Fibroblast of upper back skin (primary cell): Measurements from ENCODE around the gene RDH8.

ENCODE experiments used
- DNase-seq: peaks from one replicate; pipeline ENCODE4 v3.0.0-alpha.2; 2013

Gene RDH8, protein sequence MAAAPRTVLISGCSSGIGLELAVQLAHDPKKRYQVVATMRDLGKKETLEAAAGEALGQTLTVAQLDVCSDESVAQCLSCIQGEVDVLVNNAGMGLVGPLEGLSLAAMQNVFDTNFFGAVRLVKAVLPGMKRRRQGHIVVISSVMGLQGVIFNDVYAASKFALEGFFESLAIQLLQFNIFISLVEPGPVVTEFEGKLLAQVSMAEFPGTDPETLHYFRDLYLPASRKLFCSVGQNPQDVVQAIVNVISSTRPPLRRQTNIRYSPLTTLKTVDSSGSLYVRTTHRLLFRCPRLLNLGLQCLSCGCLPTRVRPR

DNA sequence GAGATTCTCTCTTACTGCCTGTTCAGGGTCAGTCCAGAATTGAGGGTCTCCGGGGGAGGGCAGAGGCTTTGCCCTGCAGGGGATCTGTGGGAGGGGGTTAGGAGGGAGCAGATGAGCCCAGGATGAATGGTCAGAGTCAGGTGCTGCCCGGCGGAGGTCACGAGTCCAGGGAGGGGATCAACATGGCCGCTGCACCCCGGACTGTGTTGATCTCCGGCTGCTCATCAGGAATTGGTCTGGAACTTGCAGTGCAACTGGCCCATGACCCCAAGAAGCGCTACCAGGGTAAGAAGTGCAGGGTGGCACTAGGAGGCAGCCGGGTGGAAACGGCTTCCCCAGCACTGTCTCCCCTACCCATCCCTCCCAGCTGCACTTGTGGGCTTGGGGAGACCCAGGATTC lies at the start of gene RDH8:
TSS of gene RDH8 (plus strand) at position 168 of the 400 bp plus-strand sequence. CDS start at position 183, 15 bp downstream.
- DNase-seq: no peak

DNA sequence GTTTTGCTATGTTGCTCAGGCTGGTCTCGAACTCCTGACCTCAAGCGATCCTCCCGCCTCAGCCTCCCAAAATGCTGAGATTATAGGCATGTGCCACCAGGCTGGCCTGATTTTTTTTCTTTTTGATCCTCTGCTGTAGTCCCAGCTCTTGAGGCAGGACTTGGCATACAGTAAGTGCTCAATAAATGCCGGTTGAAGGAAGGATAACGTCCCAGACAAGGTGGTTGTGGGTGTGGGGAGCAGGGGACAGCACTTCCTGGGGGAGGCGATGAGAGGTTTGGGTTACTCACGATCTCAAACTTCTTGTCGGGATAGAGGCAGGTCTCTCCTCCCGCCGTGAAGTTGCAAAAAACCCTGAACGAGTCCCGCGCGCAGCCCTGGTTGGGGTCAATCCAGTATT lies 47.3 kb upstream of the RDH8 start:
- no peak for DNase-seq

DNA sequence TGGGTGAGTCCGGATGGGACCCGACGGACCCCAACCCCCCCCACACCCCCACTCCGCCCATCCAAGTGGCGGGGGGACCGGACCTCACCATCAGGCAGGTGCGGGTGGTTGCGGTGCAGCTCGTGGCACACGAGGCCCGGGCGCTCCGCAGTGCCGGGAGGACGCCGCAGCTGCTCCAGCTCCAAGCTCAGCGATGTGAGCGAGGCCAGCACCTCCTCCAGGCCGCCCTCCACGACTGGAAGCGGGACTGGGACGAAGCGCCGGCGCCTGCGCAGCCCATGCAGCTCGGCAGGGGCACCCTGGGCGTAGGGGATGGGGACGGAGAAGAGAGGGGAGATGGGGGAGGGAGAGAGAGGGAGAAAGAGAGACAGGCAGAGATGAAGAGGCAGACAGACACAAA lies 46.8 kb upstream of the RDH8 start:
- DNase-seq: no peak

DNA sequence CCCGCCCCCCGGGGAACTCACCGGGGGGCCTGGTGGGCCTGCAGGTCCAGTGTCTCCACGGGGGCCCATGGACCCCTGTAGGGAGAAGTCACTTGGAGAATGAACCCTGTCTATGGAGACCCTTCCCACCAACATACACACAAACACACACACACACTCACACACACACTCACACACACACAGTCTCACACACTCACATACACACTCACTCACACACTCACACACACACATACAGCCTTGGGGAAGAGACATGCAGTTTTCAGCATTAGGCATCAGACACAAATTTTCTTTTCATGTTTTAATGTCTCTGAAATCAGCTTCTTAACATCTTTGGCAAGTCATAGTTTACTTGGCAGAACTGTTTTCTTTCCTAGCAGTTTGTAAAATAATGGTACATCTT lies 46.0 kb upstream of the RDH8 start:
- DNase-seq: no peak

DNA sequence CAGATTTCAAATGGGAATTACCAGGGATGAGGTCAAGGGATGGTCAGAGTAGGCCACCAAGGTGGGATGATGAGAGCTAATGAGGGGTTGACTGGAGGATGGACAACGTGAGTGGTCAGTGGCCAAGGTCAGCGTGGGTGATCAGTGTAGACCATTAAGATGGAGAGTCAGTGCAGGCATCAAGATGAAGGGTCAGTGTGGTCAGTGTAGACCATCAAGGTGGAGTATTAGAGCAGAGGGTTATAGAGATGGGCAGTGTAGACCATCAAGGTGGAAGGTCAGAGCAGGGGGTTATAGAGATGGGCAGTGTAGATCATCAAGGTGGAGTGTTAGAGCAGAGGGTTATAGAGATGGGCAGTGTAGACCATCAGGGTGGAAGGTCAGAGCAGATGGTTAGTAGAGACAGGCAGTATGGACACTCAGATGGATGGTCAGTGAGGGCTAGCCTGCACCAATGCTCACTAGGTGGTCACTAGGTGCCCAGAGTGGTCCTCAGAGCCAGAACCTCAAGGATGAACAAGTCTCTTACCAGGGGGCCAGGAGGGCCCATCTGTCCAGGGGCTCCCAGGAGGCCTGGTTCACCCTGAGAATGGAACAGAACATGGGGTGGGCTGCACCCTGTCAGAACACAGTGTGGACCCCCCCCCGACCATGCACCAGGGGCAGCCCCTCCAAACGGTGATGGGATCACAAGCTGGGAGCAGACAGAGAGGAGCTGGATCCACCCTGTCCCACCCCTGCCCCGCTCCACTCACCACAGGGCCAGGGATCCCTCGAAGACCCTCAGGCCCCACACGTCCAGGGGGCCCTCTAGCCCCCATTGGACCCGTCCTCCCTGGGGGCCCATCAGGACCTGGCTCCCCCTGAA lies 44.2 kb upstream of the RDH8 start:
- DNase-seq: no peak

DNA sequence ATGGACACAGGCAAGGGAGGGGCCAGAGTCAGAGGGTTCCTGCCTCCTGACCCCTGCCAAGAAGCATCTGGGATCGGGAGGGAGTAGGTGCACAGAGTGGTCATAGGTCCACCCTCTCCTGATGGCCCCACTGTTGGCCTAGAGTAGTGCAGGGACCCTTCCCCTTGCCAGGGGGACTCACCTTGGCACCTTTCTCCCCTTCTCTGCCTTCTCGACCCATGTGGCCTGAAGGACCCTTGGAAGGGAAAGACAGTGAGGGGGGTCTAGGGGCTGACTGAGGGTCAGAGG lies 43.7 kb upstream of the RDH8 start:
- no peak for DNase-seq

DNA sequence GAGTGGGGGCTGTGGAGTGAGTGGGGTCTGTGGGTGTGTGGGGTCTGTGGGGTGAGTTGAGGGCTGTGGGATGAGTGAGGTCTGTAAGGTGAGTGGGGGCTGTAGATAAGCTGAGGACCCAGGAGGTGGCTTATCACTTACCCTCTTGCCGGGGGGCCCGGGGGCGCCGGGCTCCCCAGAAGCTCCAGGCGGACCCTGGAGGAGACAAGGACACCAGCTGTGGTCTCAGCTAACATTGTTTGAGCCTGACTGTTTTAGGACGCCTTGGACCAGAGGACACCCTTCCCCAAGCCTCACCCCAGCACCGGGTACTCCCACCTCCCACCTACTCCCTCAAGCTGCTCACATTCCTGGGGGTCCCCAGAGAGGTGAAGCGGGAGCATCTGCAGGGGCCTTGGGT lies 42.8 kb upstream of the RDH8 start:
- no peak for DNase-seq

DNA sequence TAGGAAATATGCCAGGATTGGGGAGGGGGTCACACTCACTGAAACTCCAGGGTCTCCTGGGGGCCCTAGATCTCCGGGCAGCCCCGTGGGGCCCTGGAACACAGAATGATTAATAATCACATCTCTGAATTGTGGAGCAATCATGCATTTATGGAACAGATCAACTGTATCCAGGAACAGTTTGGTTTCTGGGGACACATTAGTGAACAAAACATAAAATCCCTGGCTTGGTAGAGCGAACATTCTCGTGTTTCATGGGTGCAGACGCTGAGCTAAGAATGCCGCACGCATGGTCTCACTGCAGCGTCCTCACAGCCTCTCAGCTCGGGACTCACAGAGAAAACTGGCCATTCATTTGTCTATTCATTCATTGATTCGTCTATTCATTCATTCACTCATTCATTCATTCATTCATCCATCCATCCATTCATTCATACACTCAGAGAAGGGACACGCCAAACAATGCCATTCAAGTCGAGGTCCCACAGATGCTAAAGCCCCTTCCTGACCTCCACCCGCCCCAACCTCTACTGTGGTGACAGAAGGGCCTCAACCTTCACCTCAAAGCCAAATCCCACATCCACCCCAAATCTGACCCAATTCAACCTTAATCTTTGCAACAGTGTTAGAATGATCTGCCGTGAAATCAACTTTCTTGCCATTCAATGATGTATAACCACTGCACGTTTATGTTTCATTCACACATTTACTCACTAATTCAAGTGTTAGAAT lies 42.0 kb upstream of the RDH8 start:
- no peak for DNase-seq

DNA sequence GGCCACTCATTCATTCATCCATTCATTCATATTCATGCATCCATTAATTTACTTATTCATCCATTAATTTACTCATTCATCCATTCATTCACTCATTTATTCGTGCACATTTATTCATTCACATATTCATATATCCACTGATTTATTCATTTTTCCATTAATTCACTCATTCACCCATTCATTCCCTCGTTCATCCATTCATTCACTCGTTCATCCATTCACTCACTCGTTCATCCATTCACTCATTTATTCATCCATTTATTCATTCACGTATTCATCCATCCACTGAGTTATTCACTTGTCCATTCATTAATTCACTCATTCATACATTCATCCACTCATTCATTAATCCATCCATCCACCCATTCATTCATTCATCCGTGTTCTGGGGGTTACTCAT lies 41.2 kb upstream of the RDH8 start:
- DNase-seq: no peak

DNA sequence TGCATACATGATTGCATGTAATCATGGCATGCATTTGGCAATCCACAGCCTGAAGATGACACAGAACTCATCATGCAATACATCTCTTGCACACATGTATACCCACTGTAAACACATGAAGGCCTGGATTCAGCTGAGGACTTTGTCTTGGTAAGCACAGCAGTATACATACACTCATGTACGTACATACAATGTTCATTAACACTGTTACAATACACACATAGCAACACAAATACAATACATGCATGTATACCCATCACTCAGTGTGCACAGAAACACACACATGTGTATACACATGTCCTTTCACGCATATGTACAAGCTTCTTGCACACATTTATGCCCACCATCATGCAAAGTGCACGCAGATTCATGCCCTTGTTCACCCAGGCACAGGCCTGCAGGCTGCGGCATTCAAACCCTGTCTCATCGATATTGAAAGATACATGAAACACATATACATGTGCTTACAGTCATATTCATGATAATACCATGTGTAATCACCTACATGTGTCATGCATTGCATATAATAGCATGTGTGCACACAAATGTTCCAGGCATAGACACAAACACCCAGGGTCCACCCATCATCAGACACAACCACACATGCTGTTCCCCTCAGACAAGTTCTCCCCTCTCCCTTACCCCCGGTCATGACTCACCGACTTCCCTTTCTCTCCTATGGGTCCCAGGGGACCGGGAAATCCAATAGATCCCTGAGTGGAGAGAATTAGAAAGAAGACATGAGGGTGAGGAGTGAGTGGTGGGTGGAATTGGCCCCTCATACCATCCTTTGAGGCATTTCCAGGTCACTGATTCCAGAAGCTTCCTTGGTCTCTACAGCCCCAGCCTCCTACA lies 31.6 kb upstream of the RDH8 start:
- DNase-seq: peak; percentile 64

DNA sequence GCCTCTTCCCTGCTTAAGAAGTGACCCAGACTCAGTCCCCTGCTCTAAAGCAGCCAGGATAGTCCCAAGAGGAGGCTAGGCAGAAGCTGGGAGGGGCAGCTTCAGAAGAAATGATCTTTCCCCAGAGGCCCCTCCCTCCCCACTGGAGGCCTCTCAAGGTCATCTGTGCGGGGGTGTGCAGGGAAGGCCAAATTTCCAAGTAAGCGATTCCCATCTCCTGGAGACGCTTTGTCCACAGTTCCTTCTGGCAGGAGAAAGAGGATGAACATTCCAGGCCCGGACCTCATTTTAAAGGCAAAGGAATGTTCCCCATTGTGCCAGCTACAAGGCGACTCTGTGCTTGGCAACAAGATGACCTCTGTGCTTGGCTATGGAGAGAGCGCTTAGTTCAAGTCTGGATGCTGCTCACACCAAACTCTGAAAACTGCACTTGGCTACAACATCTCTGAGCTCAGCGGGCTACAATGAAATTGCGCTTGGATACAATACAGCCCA lies 26.4 kb upstream of the RDH8 start:
- DNase-seq: peak; percentile 42

DNA sequence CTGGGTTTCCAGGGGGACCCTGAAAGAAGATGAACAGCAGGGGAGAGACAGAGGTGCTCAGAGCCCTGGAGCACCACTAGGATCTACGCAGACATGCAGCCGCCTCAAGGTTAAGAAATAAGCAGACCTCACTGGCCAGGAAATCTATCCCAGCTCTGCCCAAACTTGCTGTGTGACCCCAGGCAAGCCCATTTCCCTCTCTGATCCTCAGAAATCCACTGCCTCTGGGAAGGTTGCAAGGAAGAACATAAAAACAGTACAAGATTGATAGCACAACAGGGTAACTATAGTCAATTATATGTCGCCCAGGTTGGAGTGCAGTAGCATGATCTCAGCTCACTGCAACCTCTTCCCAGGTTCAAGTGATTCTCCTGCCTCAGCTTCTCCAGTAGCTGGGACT lies 23.8 kb upstream of the RDH8 start:
- DNase-seq: no peak

DNA sequence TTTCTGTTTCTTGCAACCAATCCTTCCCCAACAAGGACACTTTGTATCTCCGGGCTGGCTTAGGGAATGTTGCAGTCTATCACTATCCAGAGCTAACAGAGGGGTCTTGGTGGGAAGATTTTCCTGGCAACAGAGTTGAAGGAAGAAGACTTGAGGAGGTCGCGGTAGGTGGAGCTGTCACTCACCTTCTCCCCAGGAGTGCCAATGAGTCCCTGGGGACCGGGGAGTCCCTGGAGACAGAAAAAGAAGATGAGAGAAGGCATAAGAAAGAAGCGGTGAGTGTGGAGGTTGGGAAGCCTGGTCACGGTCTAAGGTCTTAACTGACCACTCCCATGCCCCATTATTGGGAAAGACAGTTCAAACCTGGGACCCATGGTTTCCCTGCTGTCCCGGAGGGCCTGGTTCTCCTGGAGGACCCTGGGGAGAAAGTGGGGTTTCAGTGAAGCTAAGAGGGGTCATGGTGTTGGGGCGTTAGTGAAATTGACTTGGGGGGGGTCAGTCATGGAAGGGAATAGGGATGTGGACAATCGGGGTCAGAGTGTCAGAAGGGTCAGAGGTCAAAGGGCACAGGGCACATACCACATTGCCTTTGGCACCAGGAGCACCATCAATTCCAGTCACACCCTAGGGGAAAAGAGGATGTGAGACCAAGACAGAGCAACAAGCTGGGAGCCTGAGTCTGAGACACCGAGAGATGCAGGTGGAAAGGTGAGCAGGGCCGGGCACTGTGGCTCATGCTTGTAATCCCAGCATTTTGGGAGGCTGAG lies 21.7 kb upstream of the RDH8 start:
- DNase-seq: no peak

DNA sequence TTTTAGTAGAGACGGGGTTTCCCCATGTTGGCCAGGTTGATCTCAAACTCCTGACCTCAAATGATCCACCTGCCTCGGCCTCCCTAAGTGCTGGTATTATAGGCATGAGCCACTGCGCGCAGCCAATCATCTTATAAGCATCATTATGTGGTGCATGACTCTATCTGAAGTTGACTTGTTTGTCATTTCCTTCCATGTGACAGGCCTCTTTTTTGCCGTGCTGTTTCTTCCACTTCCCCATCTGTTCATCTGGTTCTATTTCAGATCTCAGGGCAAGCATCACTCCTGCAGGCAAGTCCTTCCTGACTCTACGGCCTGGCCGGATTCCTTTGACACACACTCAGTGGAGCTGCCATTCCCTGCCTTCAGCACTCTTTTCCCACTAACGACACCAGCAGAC lies 18.2 kb upstream of the RDH8 start:
- DNase-seq: no peak

DNA sequence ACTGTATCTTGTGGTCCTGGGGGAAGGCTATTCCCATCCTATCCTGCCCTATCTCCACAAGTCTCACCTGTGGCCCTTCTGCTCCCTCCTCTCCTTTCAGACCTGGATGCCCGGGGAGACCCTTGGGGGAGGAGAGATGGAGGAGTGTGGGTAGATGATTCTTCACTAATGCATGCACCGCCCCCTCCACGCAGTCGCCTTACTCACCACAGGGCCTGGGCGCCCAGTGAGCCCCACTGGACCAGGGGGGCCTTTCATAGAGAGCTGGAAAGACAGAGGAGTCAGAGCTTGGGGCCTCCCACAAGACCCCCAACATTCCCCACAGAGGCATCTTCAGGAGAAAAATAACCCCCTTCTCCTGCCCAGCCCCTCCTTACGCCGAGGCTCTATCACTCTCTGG lies 17.3 kb upstream of the RDH8 start:
- DNase-seq: no peak

DNA sequence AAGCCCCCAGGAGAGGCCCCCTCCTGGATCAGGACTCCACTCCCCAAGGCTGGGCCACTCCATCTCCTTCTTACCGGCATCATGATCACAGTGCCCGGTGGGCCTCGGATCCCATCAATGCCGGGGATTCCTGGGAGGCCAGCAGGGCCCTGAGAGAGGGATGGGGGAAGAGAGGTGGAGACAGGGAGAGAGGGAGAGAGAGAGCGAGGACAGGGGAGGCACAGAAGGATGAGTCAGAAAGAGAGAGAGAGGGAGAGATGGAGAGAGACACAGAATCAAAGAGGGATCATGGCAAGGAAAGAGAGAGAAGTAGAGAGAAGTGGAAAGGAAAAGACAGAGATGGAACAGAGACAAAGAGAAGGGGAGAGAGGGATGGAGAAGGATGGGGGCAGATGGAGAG lies 16.7 kb upstream of the RDH8 start:
- DNase-seq: peak; percentile 37

DNA sequence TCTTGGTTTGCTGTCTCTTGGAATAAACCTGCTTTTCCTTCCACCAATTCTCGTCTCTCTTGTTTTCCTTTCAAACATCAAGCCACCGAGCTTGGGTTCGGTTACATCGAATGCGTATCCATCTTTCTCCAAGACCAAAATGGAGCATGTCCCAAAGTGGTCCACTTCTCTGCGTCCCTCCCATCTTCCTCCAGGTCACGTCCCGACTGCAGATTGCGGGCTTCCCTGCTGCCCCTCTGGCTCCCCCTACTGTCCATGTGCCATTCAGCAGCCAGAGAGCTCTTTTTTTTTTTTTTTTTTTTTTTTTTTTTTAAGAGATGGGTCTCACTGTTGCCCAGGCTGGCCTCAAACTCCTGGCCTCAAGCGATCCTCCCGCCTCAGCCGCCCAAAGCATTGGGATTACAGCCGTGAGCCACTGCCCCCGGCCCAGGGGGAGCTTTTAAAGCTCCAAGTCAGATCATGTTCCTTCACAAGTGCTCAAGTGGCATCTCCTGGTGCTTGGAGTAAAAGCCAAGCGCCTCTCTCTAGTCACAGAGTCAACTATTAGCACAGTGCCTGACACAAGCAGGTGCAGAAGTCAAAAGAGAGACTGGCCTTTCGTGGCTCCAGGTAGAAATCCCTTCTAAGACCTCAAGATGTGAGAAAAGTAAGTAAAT lies 13.0 kb upstream of the RDH8 start:
- DNase-seq: peak; percentile 76

DNA sequence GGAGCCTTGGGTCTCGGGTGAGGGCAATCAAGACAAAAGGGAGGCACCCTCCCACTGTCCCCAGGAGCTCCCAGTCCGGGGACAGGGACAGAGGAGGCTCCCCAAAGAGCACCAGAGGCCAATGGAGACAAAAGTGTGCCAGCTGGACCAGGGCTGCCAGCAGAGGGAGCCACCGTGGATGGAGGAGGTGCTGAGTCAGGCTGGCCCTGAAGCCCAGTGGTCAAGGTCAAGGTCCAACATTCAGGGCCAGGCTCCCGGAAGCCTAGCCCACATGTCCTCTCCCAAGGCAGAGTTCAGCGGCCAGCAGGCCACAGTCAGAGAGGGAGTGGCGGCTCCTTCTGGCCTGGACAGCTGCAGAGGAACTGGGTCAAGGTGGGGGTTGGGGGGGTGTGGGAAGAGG lies 11.4 kb upstream of the RDH8 start:
- DNase-seq: no peak

DNA sequence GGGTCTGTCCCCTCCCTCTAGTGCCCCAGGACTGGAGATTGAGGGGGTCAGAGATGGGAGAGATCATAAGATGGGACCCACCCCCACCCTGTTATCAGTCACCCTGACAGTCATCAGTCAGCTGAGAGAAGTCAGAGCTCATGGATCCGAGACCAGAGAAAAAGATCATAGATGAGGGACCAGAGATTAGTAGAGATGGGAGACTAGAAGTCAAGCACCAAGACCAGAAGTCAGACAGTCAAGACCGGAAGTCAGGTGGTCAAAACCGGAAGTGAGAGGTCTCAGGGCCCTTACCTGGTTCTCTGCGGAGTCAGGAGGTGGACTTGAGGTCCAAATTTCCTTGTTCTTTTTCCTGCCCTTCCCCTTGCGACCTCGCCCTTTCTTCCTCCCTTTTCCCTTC lies 10.0 kb upstream of the RDH8 start:
- DNase-seq: no peak

DNA sequence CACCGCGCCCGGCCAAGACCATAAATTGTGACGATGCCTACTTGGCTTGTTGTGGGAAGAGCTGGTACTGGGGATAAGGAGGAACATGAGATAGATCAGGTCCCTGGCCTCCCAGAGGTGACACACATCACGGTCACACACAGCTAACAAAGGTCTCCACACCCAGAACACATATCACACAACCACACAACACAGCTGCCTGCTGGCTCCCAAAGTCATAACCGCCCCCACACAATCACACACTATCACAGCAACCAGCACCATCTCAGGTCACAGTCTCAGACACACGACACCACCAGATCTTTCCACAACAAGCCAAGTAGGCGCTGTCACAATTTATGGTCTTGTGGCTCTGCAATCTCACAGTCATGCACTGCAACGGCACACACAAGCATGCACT lies 8.7 kb upstream of the RDH8 start:
- no peak for DNase-seq

DNA sequence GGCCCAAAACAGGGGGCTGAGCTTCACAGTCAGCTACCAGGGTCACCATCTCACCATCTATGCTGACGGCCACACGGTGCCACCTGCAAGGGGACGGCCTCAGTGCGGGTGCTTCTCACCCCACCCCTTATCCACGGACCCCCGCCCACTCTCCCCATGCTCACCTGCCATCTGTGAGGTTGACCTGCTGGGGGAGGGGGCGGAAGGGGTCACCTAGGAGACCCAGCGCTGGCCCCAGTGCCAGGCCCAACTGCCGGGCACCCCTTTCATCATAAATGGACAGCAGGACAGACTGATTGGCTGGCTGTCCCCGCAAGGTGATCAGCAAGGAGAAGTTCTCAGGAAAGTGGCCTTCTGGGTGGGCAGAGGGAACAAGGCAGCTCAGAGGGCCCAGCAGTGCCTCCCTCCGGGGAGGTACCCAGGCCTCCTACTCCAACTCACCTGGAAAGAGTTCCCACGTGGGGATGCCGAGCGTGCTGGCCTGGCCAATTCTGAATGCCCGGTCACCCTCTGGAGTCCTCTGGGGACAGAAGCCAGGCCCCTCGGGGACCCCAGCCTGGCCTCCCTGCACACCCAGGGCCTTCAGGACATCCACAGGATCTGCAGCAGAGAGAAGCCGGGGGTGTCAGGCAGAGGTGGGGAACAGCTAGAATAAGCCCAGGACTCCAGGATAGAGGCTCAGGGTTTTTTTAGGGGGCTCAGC lies 7.5 kb upstream of the RDH8 start:
- DNase-seq: no peak
